SHP77 (cell line): ENCODE measurements around the gene SCN4A.
"Not testable (repeated sequence)": the region's sequence is repeated elsewhere in the genome, so short reads cannot be mapped to it uniquely, and the experiment has no call there.

ENCODE experiments used
- DNase-seq, 2 experiments: peaks; one replicate each; lab custom pipeline; 2025; lab: John Stamatoyannopoulos, UW

Gene SCN4A

GRCh38 chr17:63972796-63973195 is at the start of gene SCN4A:
Gene SCN4A (minus strand): TSS chr17:63972918. CDS start chr17:63972841, 77 bp downstream.
- no peak for DNase-seq

DNA sequence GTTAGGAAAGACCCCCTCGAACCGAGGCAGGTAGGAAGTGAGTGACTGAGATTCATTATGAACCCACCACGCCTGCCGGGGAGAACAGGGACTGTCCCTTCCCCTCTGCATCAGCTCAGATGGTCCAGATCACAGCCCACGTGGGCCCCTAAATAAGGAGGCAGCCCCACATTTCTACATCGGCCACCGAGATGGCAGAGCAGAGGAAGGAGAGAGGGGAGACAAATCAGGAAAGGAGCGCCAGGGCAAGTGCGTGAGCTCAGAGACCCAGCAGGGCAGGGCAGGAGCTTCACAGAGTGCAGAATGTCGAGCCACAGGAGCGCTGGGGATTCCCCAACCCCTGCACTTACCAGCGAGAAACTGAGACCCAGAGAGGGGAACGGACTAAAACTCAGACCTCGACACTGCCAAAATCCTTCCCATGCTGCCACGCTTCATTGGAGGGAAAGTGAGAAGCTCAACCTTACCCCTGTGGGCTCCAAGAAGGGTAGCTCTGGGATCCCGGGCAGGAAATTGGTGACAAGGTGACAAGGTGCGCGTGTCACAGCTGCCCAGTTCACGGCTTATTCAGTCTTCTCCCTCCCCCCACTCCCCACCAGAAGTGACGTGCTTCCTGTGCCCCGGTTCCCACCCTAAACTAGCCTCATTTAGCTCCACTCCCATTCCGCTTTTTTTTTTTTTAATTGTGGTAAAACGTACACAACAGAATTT is 47.5 kb upstream of the SCN4A start, which contains the start of gene ICAM2:
Gene ICAM2 (minus strand): TSS at position 578 of the 711 bp plus-strand sequence. CDS start 13,942 bp downstream, outside the sequence.
- DNase-seq: peak in 1 of 2 experiments; percentile 62

- not testable (repeated sequence) for DNase-seq
Observed at GRCh38 chr17:64019551-64019961, 46.8 kb upstream of the SCN4A start.

DNA sequence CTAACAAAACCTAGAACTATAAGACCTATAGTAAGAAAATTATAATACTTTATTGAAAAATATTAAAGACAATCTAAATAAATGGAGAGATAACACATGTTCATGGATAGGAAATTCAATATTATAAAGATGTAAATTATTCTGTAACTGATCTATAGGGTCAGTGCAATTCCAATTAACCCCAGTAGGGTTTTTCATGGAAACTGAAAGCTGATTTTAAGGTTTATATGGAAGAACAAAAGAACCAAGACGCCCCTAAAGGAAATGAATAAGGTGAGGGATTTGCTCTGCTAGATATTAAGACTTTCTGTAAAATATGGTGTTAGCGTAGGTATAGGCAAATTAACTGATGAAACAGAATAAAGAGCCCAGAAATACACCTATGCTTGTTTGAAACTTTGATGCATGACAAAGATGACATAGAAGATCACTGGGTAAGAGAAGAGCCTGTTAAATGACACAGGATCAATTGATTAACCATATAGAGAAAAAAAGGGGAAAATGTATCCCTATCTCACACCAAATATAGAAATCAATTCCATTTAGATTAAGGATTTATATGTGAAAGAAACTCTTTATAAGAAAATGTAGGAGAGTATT is 44.8 kb upstream of the SCN4A start:
- DNase-seq: no peak

GRCh38 chr17:64016974-64017373 is 44.3 kb upstream of the SCN4A start:
- DNase-seq: no peak

DNA sequence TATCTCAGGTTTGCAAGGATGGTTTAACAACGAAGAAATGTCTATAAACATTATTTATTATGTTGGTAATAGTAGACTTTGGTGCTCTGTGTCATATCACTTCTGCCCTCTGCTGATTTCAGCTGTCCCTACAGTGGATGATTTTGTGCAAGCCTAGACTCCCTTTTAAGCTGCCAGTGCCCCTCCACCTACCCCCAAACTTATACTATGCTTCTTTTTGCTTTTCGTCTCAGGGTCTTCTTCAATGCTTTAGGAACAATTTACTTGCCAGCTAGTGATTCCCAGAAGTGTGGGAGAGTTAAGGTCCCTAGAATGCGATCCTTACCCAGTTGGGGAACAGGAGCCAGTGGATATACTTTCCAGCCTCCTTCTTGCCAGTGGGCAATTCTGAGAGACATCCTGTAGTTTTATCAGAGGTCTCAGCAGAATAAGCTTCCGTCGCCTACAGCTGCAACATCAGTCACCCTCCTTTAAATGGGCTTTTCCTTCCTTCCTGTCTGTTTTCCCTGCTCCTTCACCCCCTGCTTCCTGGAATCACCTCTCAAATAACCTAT is 43.6 kb upstream of the SCN4A start:
- no peak for DNase-seq

DNA sequence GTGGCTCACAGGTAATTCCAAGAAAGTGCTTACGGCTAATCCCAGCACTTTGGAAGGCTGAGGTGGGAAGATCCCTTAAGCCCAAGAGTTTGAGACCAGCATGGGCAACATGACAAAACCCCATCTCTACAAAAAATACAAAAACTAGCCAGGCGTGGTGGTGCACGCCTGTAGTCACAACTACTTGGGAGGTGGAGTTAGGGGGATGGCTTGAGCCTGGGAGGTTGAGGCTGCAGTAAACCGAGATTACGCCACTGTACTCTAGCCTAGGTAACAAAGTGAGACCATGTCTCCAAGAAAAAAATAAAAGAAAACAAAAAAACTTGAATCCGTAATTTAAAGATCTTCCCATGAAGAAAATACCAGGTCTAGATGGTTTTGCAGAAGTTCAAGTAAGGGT is 42.7 kb upstream of the SCN4A start:
- DNase-seq: no peak

GRCh38 chr17:64009571-64010402 is 37.1 kb upstream of the SCN4A start:
- no peak for DNase-seq

GRCh38 chr17:64008830-64009229 is 36.1 kb upstream of the SCN4A start:
- no peak for DNase-seq

DNA sequence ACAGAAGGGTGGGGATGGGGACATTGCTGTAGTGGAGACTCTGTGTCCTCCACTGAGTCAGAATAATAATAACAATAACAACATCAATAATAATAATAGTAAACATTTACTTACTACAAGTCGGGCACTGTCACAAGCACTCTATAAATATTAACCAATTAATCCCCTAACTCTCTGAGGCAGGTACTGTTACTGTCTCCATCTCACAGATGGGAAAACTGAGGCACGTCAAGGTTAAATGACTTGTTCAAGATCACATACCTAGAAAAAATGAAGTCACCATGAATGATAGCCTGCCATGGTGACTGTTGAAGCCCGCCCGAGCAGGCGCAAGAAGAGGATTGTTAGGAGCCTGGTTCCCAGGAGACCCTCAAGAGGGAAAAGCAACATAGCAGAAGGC is 35.6 kb upstream of the SCN4A start:
- DNase-seq: no peak

DNA sequence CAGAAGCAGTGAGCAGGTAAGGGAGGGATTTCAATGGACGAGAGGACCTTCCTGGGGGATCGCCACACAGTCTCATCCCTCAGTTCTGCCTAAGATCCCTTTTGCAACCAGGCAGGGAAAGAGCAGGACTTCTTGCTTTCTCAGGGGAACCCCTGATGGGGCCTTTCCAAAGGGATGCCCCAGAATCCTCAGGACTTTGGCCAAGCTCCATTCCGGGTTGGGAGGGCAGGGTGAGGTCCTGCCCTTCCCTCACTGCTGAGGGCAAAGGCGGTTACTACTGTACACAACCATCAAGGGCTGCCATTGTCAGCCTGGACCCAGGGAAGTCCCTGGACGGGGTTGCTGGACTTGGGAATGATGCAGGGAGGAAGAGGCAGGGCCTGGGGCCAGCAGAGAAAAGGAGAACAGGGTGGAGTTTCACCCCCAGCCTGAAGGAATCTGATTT is 35.1 kb upstream of the SCN4A start:
- DNase-seq: no peak

DNA sequence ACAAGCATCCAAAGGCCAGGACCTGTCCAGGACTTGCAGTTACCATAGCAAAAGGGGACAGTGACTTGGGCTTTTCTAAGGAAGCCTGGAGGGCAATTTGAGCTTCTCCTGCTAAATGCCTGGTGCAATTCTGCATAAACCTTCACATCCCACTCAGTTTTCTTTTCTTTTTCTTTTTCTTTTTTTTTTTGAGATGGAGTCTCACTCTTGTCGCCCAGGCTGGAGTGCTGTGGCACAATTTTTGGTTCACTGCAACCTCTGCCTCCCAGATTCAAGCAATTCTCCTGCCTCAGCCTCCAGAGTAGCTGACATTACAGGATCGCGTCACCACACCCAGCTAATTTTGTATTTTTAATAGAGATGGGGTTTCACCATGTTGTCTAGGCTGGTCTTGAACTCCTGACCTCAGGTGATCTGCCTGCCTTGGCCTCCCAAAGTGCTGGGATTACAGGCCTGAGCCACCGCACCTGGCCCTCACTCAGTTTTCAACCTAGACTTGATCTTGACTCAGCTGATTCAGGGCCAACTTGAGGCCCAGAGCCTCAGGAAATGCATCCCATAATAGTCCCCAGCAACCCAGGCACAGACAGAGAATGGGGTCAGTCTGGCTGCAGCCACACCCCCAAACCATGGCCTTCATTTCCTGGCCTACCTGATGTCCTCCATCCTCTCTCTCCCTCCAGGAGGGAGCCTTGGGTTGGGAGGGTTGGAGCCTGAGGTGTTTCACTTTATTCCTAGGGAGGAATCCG is 34.5 kb upstream of the SCN4A start:
- not testable (repeated sequence) for DNase-seq

DNA sequence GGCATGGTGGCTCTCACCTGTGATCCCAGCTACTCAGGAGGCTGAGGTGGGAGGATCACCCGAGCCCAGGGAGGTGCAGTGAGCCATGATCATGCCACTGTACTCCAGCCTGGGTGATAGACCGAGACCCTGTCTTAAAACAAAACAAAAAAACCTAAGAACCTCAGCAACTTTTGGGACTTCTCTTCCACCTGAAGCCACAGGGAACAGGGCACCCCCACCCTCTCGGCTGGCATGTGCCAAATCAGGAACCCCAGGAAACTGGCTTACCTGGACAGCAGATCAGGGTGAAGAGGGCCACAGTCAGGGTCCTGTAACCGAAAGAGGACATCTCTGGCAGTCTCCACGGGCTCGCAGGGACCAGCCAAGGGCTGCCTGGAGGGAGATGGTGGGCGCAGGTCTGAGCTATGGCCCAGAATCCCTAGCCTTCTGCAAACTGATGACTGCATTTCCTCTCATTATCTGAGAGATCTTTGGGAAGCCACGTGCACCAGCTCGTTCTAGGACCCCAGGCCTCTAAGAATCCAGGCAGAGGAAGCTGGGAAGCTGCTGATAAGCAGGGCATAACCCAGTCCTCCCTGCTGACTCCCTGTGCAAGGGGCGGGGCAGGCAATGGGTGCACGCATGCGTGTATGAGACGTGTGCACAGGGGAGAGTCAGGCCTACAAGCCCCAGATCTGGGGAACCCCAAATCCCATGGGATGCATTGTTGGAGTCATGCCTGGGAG is 33.8 kb upstream of the SCN4A start:
- DNase-seq: no peak

DNA sequence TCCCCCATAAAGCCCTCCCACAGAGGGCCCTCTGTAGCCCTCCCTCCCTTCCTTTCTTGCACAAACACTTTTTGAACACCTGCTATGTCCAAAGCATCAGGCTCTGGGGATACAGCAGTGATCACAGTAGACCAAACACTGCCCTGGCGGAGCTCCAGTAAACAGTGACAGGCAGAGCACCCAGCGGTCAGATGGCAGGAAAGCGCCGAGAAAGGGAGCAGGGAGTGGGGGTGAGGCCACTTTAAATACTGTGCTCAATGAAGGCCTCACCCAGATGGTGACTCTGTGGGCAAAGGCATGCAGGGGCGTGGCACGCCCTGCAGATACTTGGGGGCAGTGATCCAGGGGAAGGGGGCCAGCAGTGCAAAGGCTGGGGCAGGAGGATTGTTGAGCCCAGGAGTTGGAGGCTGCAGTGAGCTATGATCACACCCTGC is 33.0 kb upstream of the SCN4A start:
- DNase-seq: peak; percentile 80 to 90

- DNase-seq: no peak
Observed at GRCh38 chr17:64004903-64005733, 32.4 kb upstream of the SCN4A start.

DNA sequence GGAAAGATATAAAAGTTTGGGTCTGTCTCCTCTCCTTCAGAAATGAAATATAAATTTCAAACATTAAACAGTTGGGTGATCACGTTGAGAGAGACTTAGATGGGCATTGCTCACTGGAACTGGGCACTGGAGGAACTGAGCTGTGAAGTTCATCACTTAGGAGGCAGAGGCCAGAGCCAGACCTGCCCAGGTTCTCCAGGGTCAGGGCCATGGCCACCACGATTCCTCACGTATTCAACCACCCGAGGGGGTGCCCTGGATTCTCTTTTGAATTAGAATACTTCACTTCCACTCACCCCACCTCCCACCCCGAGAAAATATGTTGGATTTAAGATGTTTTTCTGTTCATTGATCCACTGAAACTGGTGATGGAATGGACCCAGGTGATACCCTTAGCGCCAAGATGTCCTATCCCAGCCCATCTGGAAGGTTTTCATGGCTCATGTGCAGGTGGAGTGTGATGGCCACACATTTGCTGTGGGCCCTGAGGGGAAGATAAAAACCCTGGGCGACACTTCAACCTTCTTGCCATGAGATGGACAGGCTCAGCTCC is 31.6 kb upstream of the SCN4A start:
- DNase-seq: no peak

- no peak for DNase-seq
Observed at GRCh38 chr17:64003526-64004121, 30.9 kb upstream of the SCN4A start.

GRCh38 chr17:64002658-64003525 is 30.2 kb upstream of the SCN4A start:
- DNase-seq: no peak
